Measurements from ENCODE around the gene SNU13.
"Not testable (repeated sequence)": the region's sequence is repeated elsewhere in the genome, so short reads cannot be mapped to it uniquely, and the experiment has no call there.

SNU13 gene

GRCh38 chr22:41637623-41638022, 51.0 kb downstream of the SNU13 start:
- DNase-seq: not testable (repeated sequence)

GRCh38 chr22:41636467-41636866, 52.2 kb downstream of the SNU13 start:
- no peak for DNase-seq

- DNase-seq: not testable (repeated sequence)
Observed at GRCh38 chr22:41634610-41635009, 54.1 kb downstream of the SNU13 start.

- DNase-seq: not testable (repeated sequence)
Observed at GRCh38 chr22:41631615-41632014, 57.1 kb downstream of the SNU13 start.

- not testable (repeated sequence) for DNase-seq
Observed at GRCh38 chr22:41631115-41631514, 57.6 kb downstream of the SNU13 start.

GRCh38 chr22:41625577-41625976, 63.1 kb downstream of the SNU13 start:
- no peak for DNase-seq

Measured in NK-92 treated with Interleukin-12 subunit alpha and Interleukin-12 subunit beta, amount 100 ng/mL, for 24 hours (cell line).